ENCODE data around the gene DES.

The DES gene

GRCh38 chr2:219422952-219423534, 4.9 kb downstream of the DES start:
- DNase-seq, result no peak

- no peak for DNase-seq
These were observed 5.6 kb downstream of the DES start for GRCh38 chr2:219423652-219424377.

- DNase-seq, result no peak
These were observed 7.3 kb downstream of the DES start for GRCh38 chr2:219425238-219426067.

GRCh38 chr2:219426068-219426443, 7.9 kb downstream of the DES start:
- no peak for DNase-seq

GRCh38 chr2:219426534-219427136, 8.5 kb downstream of the DES start:
- no peak for DNase-seq

DNA sequence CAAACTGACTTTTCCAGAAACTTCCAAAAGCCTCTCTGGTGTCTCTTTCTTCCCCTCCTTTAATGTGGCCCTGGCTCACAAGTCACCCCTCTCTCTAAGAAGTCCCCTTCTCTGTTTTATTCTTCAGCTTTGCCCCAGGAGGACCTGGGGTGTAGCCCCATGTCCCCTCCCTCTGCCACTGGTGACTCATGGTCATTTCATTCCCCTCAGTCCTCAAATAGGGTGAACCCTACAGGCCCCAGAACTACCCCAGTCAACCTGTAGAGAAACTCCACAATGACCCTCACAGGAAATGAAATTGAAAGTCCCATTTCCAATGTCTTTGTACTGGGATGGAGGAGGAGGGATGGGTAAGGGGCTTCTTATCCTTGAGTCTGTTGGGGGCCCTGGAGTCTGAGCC, 10.3 kb downstream of the DES start:
- no peak for DNase-seq

DNA sequence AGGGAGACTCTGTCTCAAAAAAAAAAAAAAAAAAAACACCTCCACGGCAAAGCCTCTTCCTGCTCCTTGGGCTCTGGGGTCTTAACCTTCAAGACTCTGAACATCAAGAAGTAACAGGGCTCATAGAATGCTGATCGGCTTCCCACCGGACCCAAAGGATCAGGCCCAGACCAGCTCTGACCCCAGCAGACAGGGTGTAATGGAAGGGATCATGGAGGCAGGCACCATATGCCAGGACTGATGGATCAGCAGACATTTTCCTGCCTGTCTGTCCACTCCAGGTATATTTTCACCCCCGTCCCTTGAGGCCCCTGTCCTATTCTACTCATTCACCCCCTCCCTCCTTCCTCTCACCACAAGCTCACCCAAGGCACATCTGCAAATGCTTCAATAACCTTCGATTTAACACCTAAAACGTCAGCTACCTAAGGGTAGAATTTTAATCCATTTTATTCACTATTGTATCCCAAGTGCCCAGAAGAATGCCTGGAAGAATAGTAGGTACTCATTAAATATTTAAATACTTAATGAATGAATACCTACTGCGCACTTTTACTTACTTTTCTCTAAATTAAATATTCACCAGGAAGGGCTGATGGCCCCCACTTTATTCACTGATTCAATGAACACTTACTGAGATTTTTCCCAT, 11.9 kb downstream of the DES start:
- DNase-seq, result no peak

DNA sequence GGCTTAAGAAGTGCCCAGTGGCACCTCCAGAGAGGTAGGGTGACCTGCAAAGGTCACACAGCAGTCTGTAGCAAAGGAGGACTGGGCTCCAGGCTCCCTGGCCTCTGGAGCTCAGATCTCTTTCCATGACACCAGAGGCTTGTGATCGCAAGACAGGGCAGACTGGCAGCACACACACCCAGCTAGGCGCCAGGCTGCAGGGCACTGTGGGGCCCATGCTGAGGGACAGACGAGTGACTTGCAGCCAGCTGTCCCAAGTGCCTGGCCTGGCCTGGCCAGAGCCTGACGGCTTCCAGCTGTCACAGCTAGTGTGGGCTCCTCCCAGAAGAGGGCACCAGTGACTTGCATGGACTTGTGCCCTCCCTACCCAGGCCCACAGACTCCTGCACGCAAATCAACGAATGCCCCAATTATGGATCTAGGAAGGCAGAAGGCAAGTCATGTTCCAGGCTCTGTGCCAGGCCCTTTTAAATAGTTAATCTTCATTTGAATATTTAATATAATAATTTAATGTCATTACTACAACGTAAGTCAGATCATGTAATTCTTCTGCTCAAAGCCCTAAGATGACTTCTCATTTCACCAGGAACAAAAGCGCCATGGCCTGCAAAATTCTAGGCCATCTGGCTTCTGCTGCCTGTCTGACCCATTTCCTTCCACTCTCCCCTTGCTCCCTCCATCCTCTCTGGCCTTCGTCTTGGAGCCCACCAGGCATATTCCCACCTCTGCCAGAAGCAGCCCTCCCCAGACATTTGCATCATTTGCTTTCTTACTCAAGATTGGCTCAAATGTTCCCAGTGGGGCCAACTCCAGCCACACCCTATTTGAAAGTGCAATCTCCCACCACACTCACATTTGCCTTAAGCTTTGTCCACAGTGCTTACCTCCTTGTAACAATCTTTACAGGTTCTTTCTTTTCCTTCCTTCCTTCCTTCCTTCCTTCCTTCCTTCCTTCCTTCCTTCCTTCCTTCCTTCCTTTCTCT, 12.7 kb downstream of the DES start:
- no peak for DNase-seq

DNA sequence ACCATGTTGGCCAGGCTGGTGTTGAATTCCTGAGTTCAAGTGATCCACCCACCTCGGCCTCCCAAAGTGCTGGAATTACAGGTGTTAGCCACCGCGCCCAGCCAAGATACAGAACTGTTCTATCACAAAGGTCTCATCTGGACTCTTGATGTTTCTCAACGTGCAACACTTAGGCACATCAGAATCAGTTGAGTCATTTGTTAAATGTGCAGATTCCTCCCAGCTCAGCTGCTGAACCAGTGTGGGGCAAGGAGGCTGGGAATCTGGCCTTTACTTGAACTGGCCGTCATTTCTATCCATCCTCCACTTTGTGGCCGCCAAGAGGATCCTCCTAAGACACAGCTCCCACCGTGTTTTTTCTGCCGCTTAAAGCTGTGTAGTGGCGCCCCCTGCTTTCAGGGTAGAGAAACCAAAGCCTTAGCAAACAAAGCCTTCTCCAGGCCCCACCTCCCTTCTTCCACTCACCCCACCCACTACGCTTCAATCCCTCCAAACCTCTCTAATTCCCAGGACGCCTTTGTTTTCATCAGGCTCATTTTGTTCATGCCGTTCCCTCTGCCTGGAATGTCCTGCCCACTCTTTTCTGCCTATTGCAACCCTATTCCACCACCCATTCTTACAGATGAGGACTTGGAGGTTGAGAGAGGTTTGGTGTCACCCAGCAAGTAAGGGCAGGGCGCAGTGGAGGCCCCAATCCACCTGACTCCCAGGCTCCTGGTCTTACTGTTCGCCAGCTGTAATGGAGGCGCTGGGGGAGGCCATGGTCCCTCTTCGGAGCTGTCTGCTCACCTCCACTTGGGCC, 15.7 kb downstream of the DES start:
- DNase-seq, result no peak

DNA sequence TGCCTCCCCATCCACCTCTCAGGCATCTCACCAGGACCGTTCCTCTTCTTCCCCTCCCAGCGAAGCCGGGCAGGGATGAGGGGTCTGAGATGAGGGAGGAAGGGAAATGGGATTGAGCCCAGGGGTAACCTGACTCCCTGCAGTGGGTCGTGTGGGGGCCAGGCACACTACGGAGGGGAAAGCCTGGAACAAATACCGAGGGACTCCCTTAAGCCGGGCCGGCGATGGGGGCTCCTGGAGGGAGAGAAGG, 16.2 kb downstream of the DES start:
- no peak for DNase-seq

DNA sequence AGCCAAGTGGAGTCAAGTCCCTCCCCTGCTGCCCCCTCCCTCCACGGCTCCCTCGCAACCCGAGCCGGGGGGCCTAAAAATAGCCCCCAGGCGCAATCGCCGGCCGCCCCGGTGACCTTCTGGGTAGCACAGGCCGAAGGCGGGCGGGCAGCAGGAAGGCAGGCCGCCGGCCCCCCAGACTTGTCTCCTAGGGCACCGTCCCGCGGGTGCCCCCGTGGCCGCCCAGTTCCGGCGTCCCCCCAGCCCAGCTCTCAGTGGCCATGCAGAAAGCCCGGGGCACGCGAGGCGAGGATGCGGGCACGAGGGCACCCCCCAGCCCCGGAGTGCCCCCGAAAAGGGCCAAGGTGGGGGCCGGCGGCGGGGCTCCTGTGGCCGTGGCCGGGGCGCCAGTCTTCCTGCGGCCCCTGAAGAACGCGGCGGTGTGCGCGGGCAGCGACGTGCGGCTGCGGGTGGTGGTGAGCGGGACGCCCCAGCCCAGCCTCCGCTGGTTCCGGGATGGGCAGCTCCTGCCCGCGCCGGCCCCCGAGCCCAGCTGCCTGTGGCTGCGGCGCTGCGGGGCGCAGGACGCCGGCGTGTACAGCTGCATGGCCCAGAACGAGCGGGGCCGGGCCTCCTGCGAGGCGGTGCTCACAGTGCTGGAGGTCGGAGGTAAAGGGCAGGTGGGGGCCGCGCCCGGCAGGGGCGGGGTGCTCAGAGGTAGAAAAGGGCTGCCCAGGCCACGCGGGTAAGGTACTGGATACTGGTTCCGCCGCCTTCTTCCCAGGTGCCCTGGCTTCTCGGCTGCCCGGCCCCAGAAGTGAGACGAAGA, 16.7 kb downstream of the DES start, which contains the start of gene SPEG:
TSS of gene SPEG (plus strand) at position 126 of the 808 bp plus-strand sequence. CDS start at position 261, 135 bp downstream.
- DNase-seq, result no peak

GRCh38 chr2:219435701-219436100, 17.5 kb downstream of the DES start:
- no peak for DNase-seq

DNA sequence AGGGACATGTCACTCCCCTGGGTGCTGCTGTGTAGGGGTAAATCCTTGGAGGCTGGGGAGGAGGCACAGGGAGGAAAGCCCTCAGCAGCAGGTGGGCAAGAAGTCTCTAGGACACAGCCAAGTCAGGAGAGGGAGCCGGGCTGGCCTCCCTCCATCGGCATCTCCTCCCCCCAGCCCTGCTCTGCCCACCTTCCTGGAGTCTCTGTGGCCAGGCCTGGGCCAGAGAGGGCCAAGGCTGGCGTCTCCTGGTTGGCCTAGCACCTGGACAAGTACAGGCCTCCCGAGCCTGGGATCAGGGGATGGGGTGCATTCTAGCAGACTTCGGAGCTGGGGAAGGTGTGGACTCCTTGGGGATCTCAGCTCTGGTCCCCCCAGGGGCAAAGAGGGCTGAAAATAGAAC, 18.3 kb downstream of the DES start:
- no peak for DNase-seq

GRCh38 chr2:219437141-219437540, 19.0 kb downstream of the DES start:
- no peak for DNase-seq

DNA sequence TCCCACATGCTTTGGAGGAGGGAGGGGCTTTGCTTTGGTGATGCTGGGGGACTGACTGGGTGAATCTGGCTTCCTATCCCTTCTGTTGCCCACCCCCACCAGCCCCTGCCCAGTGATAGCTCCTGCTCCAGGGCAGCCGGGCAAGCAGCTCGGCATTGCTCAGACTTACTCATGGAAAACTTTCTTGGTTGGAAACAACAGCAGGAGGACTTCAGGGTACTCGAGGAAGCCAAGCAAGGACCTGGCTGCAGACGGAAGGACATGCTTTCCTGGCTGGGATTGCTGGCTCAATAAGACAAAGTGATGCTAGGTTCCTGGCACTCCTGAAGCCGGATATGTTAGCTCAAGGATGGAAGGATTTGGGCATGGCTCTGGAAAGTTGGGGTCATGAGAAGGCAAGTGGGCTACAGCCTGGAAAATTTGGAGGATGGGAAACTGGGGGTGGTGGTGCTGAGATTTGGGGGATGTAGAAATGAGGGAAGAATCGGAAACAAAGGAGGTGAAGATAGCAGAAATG, 19.6 kb downstream of the DES start:
- DNase-seq, result no peak

DNA sequence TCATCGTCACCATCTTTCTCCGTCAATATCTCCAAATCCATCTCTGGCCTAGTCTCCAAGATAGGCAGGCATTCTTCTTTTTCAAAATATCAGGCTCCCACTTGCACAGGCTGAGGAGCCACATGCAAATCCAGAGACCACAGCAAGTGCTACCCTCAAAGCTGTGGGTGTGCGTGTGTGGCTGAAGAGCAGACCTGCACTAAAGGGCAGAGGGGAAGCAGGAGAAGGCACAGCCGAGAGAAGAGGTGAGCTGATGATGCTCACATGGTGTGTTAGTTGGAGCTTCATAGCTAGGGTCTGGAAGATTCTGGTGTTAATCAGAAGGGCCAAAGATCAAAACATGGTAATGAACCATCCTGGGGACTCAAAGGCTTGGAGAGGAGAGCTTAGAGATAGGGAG, 20.3 kb downstream of the DES start:
- DNase-seq, result no peak

GRCh38 chr2:219439506-219439905, 21.3 kb downstream of the DES start:
- no peak for DNase-seq

- no peak for DNase-seq
These were observed 22.4 kb downstream of the DES start for GRCh38 chr2:219440388-219441256.
